ENCODE results near the gene SYTL3.

GRCh38 chr6:158672726-158673125 lies 22.9 kb downstream of the SYTL3 start:
- TF ChIP-seq CTCF (conservative IDR thresholded peaks at IDR 0.05; ENCODE audit: low read length) (no peak), EZH2phosphoT487 (IDR thresholded peaks at IDR 0.05; ENCODE audit: borderline replicate concordance) (no peak)
